T follicular helper cell (primary cell): ENCODE measurements around the gene NUDT9.
"Not testable (repeated sequence)": the region's sequence is repeated elsewhere in the genome, so short reads cannot be mapped to it uniquely, and the experiment has no call there.

ENCODE experiments used
- DNase-seq: peaks from one replicate; pipeline ENCODE4 v3.0.0-alpha.2; 2020; ENCODE audit warnings: low read depth

NUDT9 gene

DNA sequence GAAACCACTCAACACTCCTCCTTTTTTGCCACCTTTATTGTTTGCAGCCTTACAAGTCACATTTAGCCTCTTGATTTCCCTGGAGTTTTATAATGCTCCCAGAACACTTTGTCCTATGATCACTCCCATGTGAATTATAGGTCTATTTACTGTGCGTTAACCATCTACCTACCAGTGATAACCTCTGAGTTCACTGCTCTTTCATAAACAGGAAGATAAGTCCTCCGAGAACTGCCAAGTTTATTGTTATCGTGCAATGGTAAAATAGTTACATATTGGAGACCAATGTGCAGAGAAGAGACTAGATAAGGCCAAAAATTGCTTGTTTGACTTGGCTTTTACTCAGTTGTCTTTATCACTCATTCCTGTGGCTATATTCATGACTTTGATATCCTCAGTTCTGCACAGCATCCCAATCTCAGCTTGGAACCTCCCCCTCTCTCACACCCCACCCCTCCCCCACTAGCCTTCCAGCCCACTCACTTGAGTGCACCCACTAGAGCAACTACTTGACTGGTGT is 12.9 kb upstream of the NUDT9 start:
- DNase-seq: no peak

DNA sequence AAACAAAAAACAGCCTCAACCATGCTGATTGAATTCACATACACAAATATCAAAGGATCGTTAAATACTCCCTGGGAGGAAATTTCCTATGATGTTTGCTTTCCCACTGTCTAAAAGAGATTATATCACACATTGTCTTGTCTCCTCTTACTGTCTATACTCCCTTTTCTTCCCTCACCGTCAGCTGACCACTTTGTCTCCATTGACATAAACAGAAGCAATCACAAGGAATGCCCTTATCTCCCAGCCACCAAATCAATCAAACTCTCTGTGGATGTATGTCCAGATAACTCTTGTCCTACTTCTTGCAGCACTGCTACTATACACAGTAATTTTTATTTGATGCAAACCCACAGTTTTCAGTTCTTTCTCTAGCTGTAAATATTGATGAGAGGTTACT is 12.2 kb upstream of the NUDT9 start:
- DNase-seq: no peak

DNA sequence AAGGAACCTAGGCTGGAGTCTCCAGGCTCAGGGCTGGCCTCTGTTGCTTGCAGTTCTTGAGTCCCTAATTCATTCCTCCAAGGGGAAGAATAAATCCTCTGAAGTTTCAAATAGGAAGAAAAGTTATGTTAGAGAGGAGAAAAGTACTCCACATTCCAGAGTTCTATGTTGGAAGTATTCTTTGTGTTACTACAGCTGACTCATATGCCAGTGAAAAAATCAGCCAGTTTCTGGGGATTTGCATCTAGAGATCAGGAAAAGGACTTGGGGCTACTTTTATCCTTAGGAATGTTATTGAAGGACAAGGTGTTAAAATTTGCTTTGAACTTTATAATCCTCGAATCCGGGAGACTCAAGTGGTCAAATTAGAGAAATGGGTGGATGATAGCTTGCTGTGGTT is 11.7 kb upstream of the NUDT9 start:
- no peak for DNase-seq

DNA sequence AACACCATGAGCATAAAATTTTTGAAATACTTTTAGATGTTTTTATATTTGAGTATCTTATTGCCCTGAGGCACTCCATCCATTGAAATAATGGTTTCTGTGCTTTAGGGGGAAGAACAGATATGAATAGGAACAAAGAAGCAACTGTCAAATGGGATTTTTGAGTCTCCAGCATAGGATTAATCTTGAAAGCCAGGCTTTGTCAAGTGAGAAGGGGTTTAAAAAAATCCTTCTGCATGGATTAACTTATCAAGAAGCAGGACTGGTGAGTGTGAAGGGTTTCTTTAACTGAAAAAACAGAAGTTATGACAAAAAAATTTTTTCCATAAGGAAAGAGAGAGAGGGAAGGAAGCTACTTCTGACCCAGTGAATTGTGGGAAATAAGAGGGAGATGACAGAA is 7.6 kb upstream of the NUDT9 start:
- DNase-seq: no peak

DNA sequence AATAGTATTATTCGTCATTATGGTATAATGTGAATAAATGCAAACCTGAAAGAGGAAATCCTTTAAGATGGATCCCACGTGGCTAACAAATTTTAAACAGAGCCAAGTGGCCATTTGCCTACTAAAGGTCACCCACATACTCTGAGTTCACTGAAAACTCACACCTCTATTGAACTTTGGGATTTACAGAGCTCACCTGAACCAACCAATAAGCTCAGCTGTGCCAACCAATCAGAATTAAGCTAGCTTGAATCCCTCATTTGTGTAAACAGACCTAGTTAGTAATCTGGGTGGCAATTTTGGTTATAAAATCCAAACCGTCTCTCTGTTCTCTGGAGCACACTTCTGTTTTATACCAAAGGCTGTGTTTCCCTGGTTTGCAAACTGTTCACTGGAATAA is 5.4 kb upstream of the NUDT9 start:
- DNase-seq: no peak

DNA sequence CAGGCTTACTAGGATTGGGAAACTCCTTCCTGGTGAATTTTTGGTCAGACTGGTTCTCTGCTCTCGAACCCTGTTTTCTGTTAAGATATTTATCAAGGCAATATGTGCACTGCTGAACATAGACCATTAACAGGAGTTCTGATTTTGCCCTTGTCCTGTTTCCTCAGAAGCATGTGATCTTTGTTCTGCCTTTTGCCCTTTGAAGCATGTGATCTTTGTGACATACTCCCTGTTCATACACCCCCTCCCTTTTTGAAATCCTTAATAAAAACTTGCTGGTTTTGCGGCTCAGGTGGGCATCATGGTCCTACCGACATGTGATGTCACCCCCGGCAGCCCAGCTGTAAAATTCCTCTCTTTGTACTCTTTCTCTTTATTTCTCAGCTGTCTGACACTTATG is 4.0 kb upstream of the NUDT9 start:
- DNase-seq: not testable (repeated sequence)

DNA sequence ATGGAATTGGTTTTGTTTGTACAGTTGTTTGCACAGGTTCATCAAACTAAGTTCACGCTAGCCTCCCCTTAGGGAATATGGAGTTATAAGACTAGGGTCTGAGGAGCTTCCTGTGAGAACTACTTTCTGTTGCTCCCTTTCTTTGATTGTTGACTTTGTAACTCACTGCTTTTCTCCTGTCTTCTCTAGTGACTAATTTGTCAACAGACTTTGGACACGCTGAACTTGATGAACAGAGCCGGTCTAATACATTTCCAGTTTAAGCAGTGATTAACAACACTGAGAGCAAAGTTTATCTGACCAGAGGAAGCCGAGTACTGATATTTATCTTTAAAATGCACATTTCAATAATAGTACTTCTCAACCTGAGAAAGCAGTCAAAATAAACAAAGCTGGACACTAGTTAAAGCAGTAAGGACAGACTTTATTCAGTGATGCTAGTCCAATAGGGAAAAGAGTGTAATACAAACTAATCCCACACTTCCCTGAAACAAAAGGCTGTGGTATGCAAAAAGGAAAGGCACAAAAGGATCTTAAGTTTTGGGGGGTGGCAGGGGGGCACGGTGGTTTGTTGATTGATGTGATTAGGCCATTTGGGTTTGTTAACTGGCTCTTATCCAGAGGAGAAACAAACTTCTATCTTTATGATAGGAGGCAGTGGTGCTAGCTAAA is 2.7 kb upstream of the NUDT9 start:
- no peak for DNase-seq

DNA sequence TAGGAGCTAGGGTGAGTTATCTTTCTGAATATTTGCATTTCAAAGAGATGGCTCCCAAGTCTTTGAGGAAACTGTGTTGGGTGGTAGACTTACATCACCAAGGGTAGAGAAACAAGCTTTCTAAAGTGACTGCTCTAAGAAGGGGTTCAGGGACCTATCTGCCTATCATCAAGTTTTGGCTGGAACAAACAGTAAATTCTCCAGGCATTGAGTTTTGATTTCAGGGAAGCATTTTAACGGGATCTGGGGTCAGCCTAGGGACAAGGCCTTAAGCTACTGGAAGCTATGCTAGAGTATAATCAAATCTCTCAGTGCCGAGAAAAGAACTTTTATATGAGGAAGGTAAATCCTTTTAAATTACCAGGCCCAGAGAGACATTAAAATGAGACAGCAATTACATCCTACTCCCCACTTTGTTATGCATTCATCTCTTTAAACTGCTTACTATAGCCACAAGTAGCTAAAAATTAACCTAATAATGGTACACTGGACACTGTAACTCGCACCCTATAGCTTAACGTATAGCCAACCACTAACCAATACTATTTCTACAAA is 2.0 kb upstream of the NUDT9 start:
- DNase-seq: no peak

DNA sequence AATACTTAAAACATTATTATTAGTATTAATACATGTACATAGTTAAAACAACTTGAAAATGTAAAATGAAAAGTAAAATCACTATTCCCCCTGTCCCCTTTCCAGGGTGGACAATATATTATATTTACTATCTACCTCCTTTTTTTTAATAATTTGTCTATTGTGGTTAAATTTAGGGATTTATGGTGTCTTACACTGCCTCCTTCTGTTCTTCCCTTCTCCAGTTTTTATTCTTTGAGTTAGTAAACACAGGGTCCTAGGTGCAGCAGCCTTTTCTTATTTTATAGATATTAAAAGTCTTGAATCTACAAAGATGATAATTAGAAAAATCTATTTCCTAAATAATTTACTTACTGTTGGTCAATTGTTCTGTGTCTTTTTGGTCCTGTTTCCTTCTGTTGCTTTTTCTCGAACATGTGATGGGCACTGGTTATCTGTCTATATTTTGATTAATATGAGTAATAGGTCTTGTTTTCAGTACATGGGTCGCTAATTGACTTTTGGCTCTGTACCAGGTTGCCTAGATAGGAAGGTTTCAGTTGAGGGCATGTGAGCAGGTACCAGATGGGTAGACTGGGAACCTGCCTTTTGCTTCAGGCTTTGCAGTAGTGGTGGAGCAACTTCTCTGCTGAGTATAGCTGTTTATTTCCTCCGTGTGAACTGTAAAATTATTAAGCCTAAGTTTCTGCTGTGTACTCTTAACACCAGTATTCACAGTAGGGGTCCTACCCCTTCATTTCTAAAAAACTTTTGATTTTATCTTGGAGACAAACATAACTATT is 1.1 kb downstream of the NUDT9 start:
- DNase-seq: no peak

DNA sequence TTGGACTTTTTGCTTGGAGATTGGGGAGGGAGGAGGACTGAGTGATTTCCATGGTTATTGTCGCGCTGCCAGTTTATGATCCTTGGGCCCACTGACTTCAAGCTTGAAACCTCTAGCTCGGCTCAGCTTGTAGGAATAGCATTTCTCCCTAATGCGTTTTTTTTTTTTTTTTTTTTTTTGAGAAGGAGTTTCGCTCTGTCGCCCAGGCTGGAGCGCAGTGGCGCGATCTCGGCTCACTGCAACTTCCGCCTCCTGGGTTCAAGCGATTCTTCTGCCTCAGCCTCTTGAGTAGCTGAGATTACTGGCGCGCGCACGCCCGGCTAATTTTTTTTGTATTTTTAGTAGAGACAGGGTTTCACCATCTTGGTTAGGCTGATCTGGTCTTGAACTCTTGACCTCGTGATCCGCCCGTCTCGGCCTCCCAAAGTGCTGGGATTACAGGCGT is 1.7 kb downstream of the NUDT9 start:
- DNase-seq: not testable (repeated sequence)

DNA sequence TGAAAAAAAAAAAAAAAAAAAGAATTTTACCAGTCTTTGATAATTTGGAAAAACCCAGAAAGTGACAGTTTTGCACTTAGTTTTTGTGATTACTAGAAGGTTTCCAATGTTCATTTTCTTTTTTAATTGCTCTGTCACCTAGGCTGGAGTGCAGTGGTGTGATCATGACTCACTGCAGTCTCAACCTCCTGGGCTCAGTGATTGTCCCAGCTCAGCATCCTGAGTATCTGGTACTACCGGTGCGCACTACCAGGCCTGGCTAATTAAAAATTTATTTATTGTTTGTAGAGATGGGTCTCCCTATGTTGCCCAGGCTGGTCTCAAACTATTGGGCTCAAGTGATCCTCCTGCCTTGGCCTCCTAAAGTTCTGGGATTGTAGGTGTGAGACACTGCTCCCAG is 3.3 kb downstream of the NUDT9 start:
- DNase-seq: no peak

DNA sequence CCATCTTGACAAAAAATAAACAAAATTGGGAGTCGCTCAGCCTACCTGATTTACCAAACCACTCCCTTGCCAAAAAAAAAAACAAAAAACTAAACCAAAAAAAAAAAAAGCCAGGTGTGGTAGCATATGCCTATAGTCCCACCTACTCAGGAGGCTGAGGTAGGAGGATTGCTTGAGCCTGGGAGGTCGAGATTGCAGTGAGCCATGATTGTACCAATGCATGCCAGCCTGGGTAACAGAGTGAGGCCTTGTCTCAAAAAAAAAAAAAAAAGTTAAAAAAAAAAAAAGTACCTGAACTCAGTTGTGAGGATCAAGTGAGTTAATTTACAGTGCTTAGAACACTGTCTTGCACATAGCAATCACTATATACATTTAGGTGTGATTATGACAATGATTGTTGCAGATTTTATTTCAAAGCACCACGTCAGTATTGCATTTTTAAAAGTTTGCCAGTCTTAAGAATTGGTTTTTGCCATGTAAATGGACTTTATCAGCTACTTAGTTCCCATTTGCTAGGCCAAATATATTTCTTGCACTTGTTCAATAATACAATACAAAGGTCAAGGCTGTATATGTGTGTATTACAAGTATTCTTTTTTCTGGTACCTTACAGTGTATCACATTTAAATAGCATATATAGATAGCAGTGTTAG is 4.6 kb downstream of the NUDT9 start:
- DNase-seq: no peak

DNA sequence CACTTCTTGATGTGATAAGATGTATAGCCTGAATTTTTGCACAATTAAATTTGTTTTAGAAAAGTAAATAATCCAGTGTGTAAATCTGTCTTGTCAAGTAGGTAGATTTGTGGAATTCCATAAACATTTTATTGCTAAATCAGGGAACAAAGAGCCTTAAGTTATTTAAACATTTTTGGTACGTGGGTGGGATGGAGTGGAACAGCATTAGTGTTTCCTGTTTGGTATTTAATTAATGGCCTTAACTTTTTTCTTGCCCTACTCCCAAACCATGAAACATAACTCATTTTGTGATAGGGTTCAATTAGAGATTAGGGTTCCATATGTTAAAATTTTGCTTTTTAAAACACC is 5.1 kb downstream of the NUDT9 start:
- DNase-seq: no peak

DNA sequence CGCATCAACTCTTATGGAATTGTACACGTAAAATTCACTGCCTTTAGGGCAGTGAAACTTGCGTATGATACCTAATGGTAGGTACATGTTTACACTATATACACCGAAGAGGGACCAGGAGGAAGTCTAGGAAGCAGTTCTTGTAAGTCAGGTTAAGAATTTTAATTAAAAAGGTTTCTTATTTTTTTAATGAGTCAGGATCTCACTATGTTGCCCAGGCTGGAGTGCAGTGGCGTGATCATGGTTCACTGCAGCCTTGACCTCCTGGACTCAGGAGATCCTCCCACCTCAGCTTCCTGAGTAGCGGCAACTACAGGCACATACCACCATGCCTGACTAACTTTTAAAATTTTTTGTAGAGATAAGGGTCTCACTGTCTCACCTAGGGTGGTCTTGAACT is 6.6 kb downstream of the NUDT9 start:
- DNase-seq: no peak

DNA sequence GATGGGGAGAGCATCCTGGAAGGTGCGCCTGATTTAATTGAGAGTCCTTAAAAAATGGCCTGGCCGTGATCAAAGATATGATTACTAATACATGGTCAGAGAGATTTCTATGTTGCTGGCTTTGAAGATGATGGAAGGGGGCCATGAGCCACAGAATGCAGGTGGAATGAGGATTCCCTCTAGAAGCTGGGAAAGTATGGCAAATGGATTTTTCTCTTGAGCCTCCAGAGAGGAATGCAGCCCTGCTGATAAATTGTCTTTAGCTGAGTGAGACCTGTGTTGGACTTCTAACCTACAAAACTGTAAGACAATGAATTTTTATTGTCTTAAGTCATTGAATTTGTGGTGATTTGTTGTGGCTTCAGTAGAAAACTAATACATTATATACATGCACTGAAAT is 7.7 kb downstream of the NUDT9 start:
- no peak for DNase-seq

DNA sequence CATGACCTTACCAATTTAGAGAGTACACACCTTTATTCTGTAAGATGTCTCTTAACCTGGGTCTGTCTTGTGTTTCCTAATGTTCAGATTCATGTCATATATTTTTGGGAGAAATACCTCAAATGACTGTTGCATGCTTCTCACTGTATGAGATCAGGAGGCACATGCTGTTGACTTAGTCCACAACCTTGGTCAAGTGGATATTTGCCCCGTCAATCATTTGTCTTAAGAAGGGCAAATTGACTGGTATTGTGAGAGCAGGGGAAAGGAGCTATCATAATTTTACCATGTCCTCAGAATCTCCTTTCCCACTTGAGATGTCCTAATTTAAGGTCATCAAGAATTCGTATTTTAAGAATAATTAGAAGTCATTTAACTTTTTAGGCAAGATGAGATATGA is 11.0 kb downstream of the NUDT9 start:
- no peak for DNase-seq

DNA sequence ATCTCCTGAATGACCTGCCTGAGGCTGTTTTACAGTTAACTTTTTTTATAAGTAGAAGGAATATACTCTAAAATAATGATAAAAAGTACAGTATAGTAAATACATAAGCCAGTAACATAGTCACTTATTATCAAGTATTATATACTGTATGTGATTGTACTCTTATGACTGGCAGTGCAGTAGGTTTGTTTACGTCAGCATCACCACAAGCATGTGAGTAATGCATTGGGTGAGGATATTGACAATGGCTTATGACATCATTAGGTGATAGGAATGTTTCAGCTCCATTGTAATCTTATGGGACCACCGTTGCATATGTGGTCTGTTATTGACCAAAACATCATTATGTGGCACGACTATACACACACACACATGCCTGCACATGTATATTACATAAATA is 20.5 kb downstream of the NUDT9 start:
- no peak for DNase-seq

DNA sequence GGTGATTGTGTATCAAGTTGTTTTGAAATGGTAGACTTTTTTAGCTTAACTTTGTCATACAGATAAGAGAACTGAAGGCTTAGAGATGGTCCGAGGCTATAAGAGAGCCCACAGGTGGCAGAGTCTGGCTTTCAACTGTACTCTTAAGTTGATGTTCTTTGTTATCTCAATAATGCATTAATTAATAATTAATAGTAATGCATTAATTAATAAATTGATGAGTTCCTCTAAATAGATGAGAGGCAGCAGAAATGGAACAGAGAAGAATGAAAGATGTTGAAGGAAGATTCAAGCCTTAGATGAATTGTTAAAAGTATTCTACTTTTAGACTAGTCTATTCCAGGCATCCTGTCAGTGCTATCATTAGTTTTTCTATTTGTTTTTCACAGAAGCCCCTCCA is 22.4 kb downstream of the NUDT9 start:
- DNase-seq: no peak

DNA sequence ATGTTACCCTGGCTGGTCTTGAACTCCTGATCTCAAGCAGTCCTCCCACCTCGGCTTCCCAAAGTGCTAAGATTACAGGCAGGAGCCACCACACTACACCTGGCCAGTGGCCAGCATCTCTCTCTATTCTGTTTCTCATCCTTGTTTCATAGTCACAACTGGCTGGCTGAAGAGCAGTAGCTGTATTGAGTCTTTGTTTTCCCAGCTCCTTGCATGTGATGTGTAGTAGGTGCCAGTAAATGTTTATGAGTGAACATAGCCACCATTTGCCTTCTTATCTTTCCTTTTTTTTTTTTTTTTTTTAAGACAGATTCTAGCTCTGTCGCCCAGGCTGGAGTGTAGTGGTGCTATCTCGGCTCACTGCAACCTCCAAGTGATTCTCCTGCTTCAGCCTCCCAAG is 23.6 kb downstream of the NUDT9 start:
- DNase-seq: no peak

DNA sequence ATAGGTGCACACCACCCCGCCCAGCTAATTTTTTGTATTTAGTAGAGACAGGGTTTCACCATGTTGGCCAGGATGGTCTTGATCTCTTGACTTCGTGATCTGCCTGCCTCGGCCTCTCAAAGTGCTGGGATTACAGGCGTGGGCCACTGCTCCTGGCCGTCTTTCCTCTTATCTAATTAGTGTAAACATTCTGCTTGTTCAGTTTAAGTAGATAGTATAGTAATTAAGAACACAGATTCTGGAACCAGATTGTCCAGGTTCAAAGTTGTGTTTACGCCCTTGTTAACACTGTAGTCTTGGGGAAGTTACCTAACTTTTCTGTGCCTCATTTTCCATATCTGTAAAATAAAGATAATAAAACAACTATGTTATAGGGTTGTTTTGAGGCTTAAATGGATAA is 24.0 kb downstream of the NUDT9 start:
- DNase-seq: not testable (repeated sequence)

DNA sequence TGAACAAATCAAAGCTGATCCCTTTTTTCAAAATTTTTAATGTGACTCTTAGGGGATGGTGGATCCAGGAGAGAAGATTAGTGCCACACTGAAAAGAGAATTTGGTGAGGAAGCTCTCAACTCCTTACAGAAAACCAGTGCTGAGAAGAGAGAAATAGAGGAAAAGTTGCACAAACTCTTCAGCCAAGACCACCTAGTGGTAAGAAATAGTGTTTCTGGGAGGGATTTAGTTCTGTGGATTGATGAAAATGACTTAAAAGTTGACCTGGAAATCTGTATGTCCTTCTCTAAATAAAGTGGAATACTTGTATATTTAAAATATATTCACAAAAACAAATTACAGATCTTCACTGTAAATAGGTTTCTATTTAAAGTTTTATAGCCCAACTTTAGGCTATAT is 29.2 kb downstream of the NUDT9 start:
- no peak for DNase-seq

DNA sequence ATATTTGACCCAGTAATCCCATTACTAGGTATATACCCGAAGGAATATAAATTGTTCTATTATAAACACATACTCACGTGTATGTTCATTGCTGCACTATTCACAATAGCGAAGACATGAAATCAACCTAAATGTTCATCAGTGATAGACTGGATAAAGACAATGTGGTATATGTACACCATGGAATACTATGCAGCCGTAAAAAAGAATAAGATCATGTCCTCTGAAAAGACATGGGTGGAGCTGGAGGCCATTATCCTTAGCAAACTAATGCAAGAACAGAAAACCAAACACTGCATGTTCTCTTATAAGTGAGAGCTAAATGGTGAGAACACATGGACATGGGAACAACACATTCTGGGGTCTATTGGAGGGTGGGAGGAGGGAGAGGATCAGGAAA is 36.5 kb downstream of the NUDT9 start:
- no peak for DNase-seq

DNA sequence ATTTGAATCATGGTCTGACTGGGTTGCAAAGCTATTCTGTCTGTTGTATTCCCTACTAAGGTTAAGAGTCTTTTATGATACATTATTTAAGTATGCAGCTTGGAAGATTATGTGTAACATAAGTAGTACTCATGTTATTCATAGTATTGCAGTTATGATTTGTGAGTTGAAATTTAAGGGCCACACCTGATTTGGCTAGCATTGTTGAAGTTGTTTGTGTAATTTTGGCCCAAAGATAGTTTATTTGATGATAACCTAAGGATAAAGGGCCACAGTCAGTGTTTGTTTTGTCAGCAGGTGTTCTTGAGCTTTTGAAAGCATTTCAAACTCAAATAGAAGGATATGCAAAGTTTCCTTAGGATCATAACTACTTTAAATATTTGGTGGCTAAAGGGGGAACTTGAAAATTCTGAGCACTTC is 38.9 kb downstream of the NUDT9 start:
- no peak for DNase-seq
